Measurements from ENCODE around the gene SLC49A4. TPM values are rescaled to one million over a fixed set of nuclear protein-coding genes. Genes with fewer than 3 reads are reported as not detected.
"Not testable (repeated sequence)": the region's sequence is repeated elsewhere in the genome, so short reads cannot be mapped to it uniquely, and the experiment has no call there.

SLC49A4 gene, protein sequence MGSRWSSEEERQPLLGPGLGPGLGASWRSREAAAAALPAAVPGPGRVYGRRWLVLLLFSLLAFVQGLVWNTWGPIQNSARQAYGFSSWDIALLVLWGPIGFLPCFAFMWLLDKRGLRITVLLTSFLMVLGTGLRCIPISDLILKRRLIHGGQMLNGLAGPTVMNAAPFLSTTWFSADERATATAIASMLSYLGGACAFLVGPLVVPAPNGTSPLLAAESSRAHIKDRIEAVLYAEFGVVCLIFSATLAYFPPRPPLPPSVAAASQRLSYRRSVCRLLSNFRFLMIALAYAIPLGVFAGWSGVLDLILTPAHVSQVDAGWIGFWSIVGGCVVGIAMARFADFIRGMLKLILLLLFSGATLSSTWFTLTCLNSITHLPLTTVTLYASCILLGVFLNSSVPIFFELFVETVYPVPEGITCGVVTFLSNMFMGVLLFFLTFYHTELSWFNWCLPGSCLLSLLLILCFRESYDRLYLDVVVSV
- total RNA-seq, result 13.2 TPM

DNA sequence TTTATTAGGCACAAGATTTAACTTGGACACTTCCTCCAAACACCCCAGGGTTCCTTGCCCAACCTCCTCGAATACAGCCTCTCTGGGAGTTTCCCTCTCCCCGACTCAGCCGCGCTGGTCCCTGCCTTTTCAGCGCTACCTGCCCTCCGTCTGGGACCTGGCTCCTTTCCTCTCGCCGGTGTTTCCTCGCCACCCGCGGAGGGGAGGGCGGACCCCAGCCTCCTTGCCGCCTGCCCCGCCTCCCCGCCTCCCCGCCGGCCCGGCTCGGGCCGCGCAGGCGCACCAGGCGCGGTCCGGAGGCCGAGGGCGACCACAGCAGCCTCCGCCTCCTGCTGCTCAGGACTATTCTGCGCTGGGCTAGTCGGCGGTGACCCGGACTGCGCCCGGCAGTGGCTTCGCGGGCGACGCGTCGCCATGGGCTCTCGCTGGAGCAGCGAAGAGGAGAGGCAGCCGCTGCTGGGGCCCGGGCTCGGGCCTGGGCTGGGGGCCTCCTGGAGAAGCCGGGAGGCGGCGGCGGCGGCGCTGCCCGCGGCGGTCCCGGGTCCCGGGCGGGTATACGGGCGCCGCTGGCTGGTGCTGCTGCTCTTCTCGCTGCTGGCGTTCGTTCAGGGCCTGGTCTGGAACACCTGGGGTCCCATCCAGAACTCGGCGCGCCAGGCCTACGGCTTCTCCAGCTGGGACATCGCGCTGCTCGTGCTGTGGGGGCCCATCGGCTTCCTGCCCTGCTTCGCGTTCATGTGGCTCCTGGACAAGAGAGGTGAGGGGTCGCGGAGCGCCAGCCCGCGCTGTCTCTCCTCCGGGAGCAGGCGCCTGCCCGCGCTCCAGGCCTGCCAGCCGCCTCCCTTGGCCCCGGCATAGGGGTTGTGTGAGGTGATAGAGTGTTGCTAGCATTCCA, at the start of gene SLC49A4:
SLC49A4 (plus strand) TSS at position 291 of the 895 bp plus-strand sequence; CDS start at position 415, 124 bp downstream.
- DNase-seq, result no peak

- no peak for DNase-seq
Observed at GRCh38 chr3:122745369-122746021, 49.4 kb upstream of the SLC49A4 start.

DNA sequence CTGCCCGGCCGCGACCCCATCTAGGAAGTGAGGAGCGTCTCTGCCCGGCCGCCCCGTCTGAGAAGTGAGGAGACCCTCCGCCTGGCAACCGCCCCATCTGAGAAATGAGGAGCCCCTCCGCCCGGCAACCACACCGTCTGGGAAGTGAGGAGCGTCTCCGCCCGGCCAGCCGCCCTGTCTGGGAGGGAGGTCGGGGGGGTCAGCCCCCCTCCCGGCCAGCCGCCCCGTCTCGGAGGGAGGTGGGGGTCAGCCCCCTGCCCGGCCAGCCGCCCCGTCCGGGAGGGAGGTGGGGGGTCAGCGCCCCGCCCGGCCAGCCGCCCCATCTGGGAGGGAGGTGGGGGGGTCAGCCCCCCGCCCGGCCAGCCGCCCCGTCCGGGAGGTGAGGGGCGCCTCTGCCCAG, 47.6 kb upstream of the SLC49A4 start:
- not testable (repeated sequence) for DNase-seq

GRCh38 chr3:122748347-122748746, 46.5 kb upstream of the SLC49A4 start:
- DNase-seq, result no peak

DNA sequence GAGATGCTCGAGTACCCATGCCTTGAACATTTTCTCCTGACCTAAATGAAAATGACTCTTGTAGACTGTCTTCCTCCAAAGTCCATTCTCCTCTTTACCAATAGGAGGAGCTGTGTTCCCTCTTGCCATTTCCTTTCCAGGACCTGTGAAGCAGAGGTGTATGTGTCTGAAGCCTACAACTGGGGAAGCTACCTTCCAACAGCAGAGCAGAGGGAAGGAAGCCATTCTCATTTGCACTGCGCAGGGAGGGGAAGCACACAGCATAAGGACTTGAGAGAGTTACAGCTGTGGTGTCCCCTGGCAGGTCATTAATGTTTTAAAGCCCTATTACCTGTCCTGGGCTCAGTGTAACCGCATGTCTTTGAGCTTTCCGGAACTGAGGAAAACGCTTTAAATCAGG, 39.9 kb upstream of the SLC49A4 start:
- DNase-seq, result no peak

- no peak for DNase-seq
Observed at GRCh38 chr3:122755491-122755890, 39.4 kb upstream of the SLC49A4 start.

DNA sequence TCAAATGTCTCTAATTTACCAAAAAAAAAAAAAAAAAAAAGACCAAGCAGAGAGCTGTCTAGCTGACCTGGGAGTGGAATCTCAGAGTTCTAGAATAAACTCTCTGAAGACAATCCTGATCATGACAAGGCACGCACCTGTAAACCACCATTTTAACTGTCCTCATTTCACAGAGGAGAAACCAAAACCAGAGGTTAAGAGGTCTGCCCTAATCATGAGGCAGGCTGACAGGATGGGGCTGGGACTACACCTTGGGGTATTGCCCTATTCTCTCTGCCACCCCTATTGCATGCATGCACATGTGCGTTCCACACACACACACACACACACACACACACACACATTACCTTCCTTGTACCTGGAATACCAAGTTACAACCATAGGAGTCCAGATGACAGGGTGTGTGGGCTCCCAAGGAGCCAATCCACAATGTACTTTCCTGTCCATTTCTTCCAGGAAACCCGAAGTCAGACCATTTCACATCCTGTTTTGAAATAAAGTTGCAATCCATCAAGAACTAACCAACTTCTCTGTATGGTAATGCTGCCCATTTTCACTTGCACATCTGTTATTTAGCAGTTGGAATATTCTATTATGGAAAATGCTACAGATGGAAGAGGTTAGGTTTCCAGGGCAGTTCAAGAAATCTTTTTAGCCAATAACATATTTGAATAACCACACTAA, 35.9 kb upstream of the SLC49A4 start:
- DNase-seq, result no peak

DNA sequence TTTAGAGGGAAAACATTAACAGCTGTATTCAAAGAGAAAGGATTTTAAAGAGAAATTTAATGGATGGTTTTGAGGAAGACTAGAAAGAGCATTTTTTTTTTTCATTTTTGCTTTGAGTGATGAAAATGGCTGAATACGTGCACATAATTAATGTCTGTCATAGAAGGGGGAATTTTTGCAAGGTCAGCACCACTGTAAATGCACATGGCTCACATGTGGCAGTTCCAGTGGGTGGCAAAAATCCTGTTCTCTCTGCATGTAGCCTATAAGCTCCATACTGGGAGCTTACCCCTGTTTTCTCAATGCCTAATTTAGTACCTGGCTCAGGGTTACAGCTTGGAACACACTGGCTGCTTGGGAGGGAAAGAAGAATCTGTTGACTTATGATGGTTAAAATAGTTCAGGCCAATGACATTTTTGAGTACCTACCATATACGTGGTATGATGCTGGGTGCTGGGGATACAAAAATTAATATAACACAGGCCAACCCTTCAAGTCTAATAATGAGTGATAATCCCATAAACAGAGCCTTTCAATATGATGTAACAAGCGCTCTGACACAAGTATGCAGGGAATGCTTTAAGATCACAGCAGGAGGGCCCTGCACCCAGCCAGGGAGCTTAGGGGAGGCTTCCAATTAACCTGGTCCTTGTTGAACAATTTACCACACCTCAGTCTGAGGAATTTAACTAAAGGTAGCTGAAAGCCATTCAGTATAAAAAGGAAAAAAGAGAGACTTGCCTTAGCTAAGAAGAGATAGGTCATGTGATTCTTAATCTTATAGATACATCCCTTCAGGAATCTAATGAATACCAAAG, 34.2 kb upstream of the SLC49A4 start:
- no peak for DNase-seq

- DNase-seq, result no peak
Observed at GRCh38 chr3:122766430-122766829, 28.4 kb upstream of the SLC49A4 start.

DNA sequence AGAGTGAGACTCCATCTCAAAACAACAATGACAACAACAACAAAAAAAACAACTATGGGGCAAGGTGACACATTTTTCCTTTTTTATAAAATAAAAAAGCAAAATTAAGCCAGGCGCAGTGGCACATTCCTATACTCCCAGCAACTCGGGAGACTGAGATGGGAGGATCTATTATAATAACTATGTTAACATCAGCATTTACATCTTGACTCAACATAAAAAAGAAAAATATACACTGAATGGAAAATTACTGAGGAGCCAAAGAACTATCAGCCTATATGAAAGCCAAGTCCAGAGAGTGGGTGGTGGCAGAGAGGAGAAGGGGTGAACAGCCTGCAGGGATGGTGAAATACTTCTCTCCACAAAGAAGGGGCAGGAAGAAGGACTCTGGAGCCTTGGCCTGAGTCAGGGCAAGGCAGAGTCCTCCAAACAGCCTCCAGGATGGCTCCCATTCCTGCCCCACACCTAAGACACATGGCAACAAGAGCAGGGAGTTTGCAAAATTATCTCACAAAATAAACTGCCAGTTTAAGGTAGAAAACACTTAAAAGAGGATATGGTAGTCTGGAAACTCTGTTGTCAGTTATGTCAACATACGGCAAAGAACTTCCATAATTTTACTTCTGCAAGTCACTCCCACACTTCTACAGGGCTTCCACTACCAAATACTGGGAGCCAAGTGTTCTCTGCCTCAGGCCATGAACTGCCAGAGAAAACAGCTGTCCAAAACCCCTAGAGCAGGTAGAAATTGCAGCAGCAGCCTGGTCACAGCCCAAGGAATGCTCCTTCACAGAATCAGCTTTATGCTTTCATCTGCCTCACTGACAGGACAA, 27.1 kb upstream of the SLC49A4 start:
- no peak for DNase-seq

DNA sequence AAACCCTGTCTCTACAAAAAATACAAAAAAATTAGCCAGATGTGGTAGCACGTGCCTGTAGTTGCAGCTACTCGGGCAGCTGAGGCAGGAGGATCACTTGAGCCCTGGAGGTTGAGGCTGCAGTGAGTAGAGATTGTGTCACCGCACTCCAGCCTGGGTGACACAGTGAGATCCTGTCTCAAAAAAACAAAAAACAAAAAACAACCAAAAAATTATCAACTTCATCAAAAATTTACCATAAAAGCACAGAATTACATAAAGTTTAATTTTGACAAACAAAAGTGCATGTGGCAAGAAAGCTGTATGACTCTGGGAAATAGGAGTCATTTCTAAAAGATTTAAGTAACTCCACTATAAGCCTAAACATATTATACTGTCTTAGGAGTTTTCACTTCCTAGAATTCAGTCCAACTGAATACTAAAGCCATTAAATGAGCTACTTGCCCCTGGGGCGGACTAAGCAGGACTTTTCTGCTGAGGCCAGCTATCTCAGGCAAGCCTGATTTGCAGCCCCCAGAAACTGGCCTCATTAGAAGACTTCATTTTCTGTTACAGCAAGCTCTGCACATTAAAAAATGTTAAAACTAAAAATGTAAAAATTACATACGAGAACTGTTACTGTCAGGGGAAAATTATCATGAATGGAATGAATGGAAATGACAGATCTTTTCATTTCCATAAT, 24.2 kb upstream of the SLC49A4 start:
- DNase-seq, result no peak

GRCh38 chr3:122772827-122773226, 22.0 kb upstream of the SLC49A4 start:
- DNase-seq, result no peak

DNA sequence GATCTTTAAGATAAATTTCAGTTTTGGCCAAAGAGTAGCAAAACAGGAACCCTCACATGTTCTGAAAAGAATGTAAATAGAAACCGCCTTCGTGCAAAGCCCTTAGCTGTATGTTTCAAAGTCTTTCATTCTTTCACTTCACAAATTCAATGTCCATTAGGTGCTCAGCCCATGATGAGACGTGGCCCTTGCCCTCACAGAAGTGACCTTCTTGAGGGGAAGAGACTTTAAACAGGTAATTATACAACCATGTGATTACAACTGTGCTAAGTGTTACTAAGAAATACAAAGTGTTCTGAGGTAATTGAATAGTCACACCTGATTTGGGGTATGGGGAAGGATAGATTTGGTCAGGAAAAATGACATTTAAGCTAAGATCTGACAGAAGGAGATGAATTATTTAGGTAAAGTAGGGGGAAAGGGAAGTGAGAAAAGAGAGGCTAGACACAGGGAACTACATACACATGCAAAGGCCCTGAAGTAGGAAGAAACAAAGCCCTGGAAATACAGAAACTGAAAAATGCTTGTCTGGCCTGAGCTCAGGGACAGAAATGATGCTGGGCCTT, 20.8 kb upstream of the SLC49A4 start:
- DNase-seq, result no peak

- DNase-seq, result no peak
Observed at GRCh38 chr3:122774564-122774963, 20.3 kb upstream of the SLC49A4 start.

- no peak for DNase-seq
Observed at GRCh38 chr3:122776675-122777468, 18.0 kb upstream of the SLC49A4 start.

- no peak for DNase-seq
Observed at GRCh38 chr3:122777563-122777962, 17.3 kb upstream of the SLC49A4 start.

GRCh38 chr3:122782804-122783203, 12.1 kb upstream of the SLC49A4 start:
- DNase-seq, result no peak

DNA sequence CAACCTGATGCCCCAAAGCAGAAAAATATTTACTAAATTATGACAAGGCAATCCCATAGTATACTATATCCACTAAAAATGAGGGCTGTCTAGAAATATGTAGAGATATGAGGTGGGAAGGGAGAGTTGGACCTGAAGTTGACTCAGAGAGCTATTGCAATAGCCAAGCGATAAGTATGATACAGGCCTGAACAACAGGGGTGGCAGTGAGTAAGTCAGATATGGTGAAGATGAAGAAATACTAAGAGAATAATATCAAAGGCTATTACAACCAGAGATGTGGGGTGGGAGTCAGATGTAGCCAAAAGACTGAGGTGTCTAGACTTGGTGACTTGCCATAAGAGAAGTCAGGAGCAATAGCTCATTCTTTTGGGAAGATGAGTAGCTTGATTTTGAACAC, 10.4 kb upstream of the SLC49A4 start:
- DNase-seq, result no peak
